Esophagus muscularis mucosa (tissue), 4 donors: Measurements from ENCODE around the gene PIGX. TPM values are rescaled to one million over a fixed set of nuclear protein-coding genes. Genes with fewer than 3 reads are reported as not detected.

Experiments
- DNase-seq: peaks from one replicate; pipeline ENCODE4 v3.0.0-alpha.2; 2017; ENCODE audit errors: extremely low spot score
- H3K27ac ChIP-seq, 4 donors: fragments of 200-600 bp; sonication (generic); replicated peaks in 1 of 4; 1 replicate in 3 of 4; 2 replicates in 1 of 4; pipeline ENCODE4 v1.5.1; 2016 to 2019; ENCODE audit warnings: mild to moderate bottlenecking in 1 of 4
- H3K27me3 ChIP-seq, 4 donors: fragments of 200-600 bp; sonication (generic); one replicate each; pipeline versions ENCODE4 v1.5.1 to v1.6.0; 2016 to 2019
- H3K36me3 ChIP-seq, 4 donors: fragments of 200-600 bp; sonication (generic); one replicate each; pipeline ENCODE4 v1.5.1; 2016 to 2019
- H3K4me1 ChIP-seq, 4 donors: fragments of 200-600 bp; sonication (generic); one replicate each; pipeline ENCODE4 v1.5.1; 2016 to 2019
- H3K4me3 ChIP-seq, 4 donors: fragments of 200-600 bp; sonication (generic); 1 replicate in 2 of 4; 2 replicates in 2 of 4; pipeline ENCODE4 v1.5.1; 2016 to 2019; ENCODE audit warnings: mild to moderate bottlenecking in 4 of 4, moderate library complexity in 1 of 4
- H3K9me3 ChIP-seq, 4 donors: fragments of 200-600 bp; sonication (generic); 1 replicate in 3 of 4; 2 replicates in 1 of 4; pipeline ENCODE4 v1.5.1; 2016 to 2019
- CTCF ChIP-seq, 3 experiments: fragments of 200-600 bp in 2 of 3; fragments of 450-650 bp in 1 of 3; sonication (generic) in 2 of 3; IDR thresholded peaks; one replicate each; pipeline ENCODE4 v1.5.1; 2017 to 2019; ENCODE audit warnings: antibody characterized with exemption in 3 of 3, mild to moderate bottlenecking in 2 of 3, moderate library complexity in 1 of 3
- EP300 ChIP-seq: sonication (generic); formaldehyde crosslinking; IDR thresholded peaks from one replicate; pipeline ENCODE4 v1.6.1; 2017; ENCODE audit warnings: antibody characterized with exemption
- POLR2A ChIP-seq: fragments of 450-650 bp; IDR thresholded peaks from one replicate; pipeline ENCODE4 v1.6.1; 2017; ENCODE audit warnings: antibody characterized with exemption, moderate library complexity, mild to moderate bottlenecking, low read depth
- POLR2AphosphoS5 ChIP-seq, 2 donors: sonication (generic); formaldehyde crosslinking; IDR thresholded peaks; one replicate each; pipeline ENCODE4 v1.6.1; 2017; ENCODE audit warnings: antibody characterized with exemption in 2 of 2
- WGBS: methylation state at CpG from one replicate; pipeline ENCODE4 v1.1.5; 2018; 5-methylcytosine and 5-hydroxymethylcytosine counted together
- intact Hi-C: fragments of 100-400 bp; cut with DNase I; formaldehyde crosslinking; loops from one replicate; pipeline ENCODE4 v1.15.1; 2023
- total RNA-seq, 4 donors: library from RNA; depleted of rRNA; stranded (reverse); fragments of >200 nt; gene quantifications; one replicate each; pipeline versions ENCODE4 v1.1.0 to v1.2.1, GENCODE V29; 2016

The PIGX gene
- total RNA-seq, 4 donors from 2014 or later, result 23.0 to 31.6 (median 25.2) TPM

- H3K27ac ChIP-seq, result peak overlapping the region in 1 of 4 donors; percentile 31
- H3K27me3 ChIP-seq, result no peaks in the 10 kb centered on the region
- WGBS, result 52% methylated on average over 6 of the region's 6 CpGs
- no peaks in the 10 kb centered on the region for H3K36me3 ChIP-seq
- TF ChIP-seq CTCF (IDR thresholded peaks at IDR 0.05) (no peak), POLR2AphosphoS5 (IDR thresholded peaks at IDR 0.05) (no peak), EP300 (no peak), POLR2A (no peak)
- intact Hi-C loops, result no loop called here
- DNase-seq, result no peak
- H3K4me3 ChIP-seq, result no peak overlapping the region
- H3K9me3 ChIP-seq, result no peaks in the 10 kb centered on the region
- peaks cover 0 to 4% (median 0%) of the 10 kb centered on the region in 4 donors for H3K4me1 ChIP-seq
Measured at GRCh38 chr3:196670339-196670738, 41.8 kb upstream of the PIGX start.

GRCh38 chr3:196673632-196674031, 38.5 kb upstream of the PIGX start:
- DNase-seq, result no peak
- 86% methylated on average over 3 of the region's 3 CpGs for WGBS
- H3K4me3 ChIP-seq, result no peak overlapping the region
- H3K9me3 ChIP-seq, result no peaks in the 10 kb centered on the region
- H3K36me3 ChIP-seq, result no peaks in the 10 kb centered on the region
- peaks cover 0 to 4% (median 0%) of the 10 kb centered on the region in 4 donors for H3K27me3 ChIP-seq
- H3K4me1 ChIP-seq, result peaks cover 0 to 4% (median 0%) of the 10 kb centered on the region in 4 donors
- TF ChIP-seq POLR2AphosphoS5 (IDR thresholded peaks at IDR 0.05) (no peak), POLR2A (no peak), CTCF (IDR thresholded peaks at IDR 0.05) (no peak), EP300 (no peak)
- no peak overlapping the region for H3K27ac ChIP-seq
- intact Hi-C loops, result no loop called here

DNA sequence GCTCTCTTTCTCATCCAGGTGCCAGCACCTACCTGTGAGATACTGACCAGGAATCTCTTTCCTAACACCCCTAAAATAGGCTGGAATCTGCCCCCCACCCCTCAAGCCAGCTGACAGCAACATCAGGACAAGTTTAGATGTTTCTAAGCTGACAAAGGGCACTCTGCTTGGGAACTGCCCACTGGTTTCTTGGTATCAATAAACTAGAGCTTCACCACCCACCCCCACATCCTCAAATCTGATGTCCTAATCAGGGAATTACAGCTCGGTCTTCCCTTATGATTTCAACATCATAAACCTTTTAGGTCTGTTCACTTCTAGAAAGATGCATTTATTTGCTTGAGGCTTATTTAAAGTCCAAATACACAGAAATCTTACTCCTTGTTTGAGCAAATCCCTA, 34.8 kb upstream of the PIGX start:
- intact Hi-C loops, result no loop called here
- 69% methylated on average over 1 of the region's 1 CpG for WGBS
- DNase-seq, result no peak

GRCh38 chr3:196677931-196678330, 34.2 kb upstream of the PIGX start:
- Histone ChIP-seq H3K4me1 (no peaks in the 10 kb centered on the region), H3K36me3 (no peaks in the 10 kb centered on the region), H3K9me3 (no peaks in the 10 kb centered on the region), H3K27me3 (peaks cover 0 to 4% (median 0%) of the 10 kb centered on the region in 4 donors), H3K27ac (no peak overlapping the region), H3K4me3 (no peak overlapping the region)
- intact Hi-C loops, result no loop called here
- 77% methylated on average over 1 of the region's 1 CpG for WGBS
- TF ChIP-seq POLR2A (no peak), EP300 (no peak), POLR2AphosphoS5 (IDR thresholded peaks at IDR 0.05) (no peak)
- DNase-seq, result no peak

More for the DNA sequence above, 34.8 kb upstream of the PIGX start:
- Histone ChIP-seq H3K27ac (no peak overlapping the region), H3K4me3 (no peak overlapping the region), H3K4me1 (no peaks in the 10 kb centered on the region), H3K9me3 (no peaks in the 10 kb centered on the region), H3K27me3 (peaks cover 0 to 4% (median 0%) of the 10 kb centered on the region in 4 donors), H3K36me3 (no peaks in the 10 kb centered on the region)
- no peak for TF ChIP-seq EP300
- no peak for TF ChIP-seq POLR2A
- TF ChIP-seq CTCF (IDR thresholded peaks at IDR 0.05), result no peak
- no peak for TF ChIP-seq POLR2AphosphoS5 (IDR thresholded peaks at IDR 0.05)

DNA sequence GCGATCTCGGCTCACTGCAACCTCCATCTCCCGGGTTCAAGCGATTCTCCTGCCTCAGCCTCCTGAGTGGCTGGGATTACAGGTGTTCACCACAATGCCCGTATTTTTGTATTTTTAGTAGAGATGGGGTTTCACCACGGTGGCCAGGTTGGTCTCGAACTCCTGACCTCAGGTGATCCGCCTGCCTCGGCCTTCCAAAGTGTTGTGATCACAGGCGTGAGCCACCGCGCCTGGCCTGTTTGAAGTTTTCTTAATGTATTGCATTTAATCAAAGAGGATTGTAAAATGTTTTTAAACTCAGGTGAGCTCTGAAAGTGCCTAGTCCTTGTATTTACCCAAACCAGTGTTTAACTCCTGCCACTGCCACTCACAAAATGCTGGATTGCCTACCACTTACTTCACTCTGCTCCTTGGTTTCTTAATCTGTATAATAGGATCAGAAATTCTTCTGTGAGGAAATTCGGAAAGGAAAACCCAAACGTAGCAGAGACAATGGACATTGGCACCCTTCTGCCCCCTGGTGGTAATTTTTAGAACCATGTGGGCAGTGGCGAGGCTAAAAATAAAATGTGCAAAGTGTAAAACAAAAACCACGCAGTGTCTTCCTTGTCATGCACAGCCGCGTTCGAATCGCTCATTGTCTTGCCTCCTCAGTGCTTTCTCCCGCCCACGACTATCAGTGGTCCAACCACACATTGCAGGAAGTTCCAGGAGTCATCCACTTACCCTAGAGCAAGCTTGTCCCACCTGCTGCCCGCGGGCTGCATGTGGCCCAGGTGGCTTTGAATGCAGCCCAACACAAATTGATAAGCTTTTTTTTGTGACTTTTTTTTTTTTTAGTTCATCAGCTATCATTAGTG, 27.4 kb upstream of the PIGX start:
- no peaks in the 10 kb centered on the region for H3K27me3 ChIP-seq
- H3K9me3 ChIP-seq, result no peaks in the 10 kb centered on the region
- intact Hi-C loops, result loop anchor here (1.0 kb wide), 1 partner anchor 75 kb away; no protein-coding TSS in a partner anchor
- no peaks in the 10 kb centered on the region for H3K36me3 ChIP-seq
- no peak for DNase-seq
- no peak overlapping the region for H3K27ac ChIP-seq
- no peak for TF ChIP-seq POLR2A
- TF ChIP-seq CTCF (IDR thresholded peaks at IDR 0.05), result peak; percentile 92 to 96 (median 92)
- TF ChIP-seq EP300, result no peak
- TF ChIP-seq POLR2AphosphoS5 (IDR thresholded peaks at IDR 0.05), result peak; percentile 30 to 39
- 40% methylated on average over 24 of the region's 24 CpGs for WGBS
- H3K4me3 ChIP-seq, result peak overlapping the region in 1 of 4 donors; percentile 18
- peaks cover 9 to 17% (median 10%) of the 10 kb centered on the region in 4 donors for H3K4me1 ChIP-seq
